Measurements from ENCODE around the gene CD99. TPM values are rescaled to one million over a fixed set of nuclear protein-coding genes. Genes with fewer than 3 reads are reported as not detected.

The CD99 gene
- total and polyA plus RNA-seq, 7 experiments from 2014 or later, result 112 to 293 (median 179) TPM

GRCh38 chrX:2650037-2650436 lies 41.1 kb upstream of the CD99 start:
- no peaks in the 10 kb centered on the region for H3K4me1 ChIP-seq (ENCODE audit: control insufficient read depth in 2 of 2, insufficient read depth in 2 of 2, low read length in 2 of 2)
- peaks cover 0 to 3% (median 0%) of the 10 kb centered on the region in 3 experiments for H3K36me3 ChIP-seq (ENCODE audit: control insufficient read depth in 2 of 3, insufficient read depth in 3 of 3, low read length in 3 of 3)
- CTCF ChIA-PET, result no interaction called here
- H3K4me3 Mint-ChIP-seq, result no peak overlapping the region
- peaks cover 0 to 2% (median 0%) of the 10 kb centered on the region in 11 donors for H3K9me3 Mint-ChIP-seq
- no peak for DNase-seq
- ATAC-seq, result no peak
- H3K27ac Mint-ChIP-seq, result no peak overlapping the region
- no peaks in the 10 kb centered on the region for H3K27me3 ChIP-seq (ENCODE audit: control insufficient read depth in 2 of 2, insufficient read depth in 2 of 2, low read length in 2 of 2)
- no peak overlapping the region for H3K4me3 ChIP-seq (ENCODE audit: low read length)
- H3K9me3 ChIP-seq (ENCODE audit: control insufficient read depth in 2 of 3, low read length in 3 of 3), result no peaks in the 10 kb centered on the region
- H3K27ac ChIP-seq (ENCODE audit: low read depth, low read length), result no peak overlapping the region
- POLR2A ChIA-PET, result no interaction called here
- peaks cover 7 to 56% (median 32%) of the 10 kb centered on the region in 5 donors for H3K36me3 Mint-ChIP-seq
- intact Hi-C loops (cut with micrococcal nuclease), result no loop called here
- H3K4me1 Mint-ChIP-seq, result peaks cover 0 to 14% (median 5%) of the 10 kb centered on the region in 7 donors
- H3K27me3 Mint-ChIP-seq, result no peaks in the 10 kb centered on the region

- intact Hi-C loops (cut with micrococcal nuclease), result no loop called here
- Mint-ChIP-seq H3K4me3 (no peak overlapping the region), H3K27me3 (no peaks in the 10 kb centered on the region), H3K27ac (no peak overlapping the region), H3K36me3 (peaks cover 7 to 55% (median 32%) of the 10 kb centered on the region in 5 donors), H3K4me1 (peaks cover 0 to 14% (median 5%) of the 10 kb centered on the region in 7 donors), H3K9me3 (peaks cover 0 to 2% (median 0%) of the 10 kb centered on the region in 11 donors)
- Histone ChIP-seq H3K9me3 (ENCODE audit: control insufficient read depth in 2 of 3, low read length in 3 of 3) (no peaks in the 10 kb centered on the region), H3K27me3 (ENCODE audit: control insufficient read depth in 2 of 2, insufficient read depth in 2 of 2, low read length in 2 of 2) (no peaks in the 10 kb centered on the region), H3K27ac (ENCODE audit: low read depth, low read length) (no peak overlapping the region), H3K4me3 (ENCODE audit: low read length) (no peak overlapping the region), H3K36me3 (ENCODE audit: control insufficient read depth in 2 of 3, insufficient read depth in 3 of 3, low read length in 3 of 3) (peaks cover 0 to 3% (median 0%) of the 10 kb centered on the region in 3 experiments), H3K4me1 (ENCODE audit: control insufficient read depth in 2 of 2, insufficient read depth in 2 of 2, low read length in 2 of 2) (no peaks in the 10 kb centered on the region)
- ChIA-PET CTCF (no interaction called here), POLR2A (no interaction called here)
- DNase-seq, result no peak
- no peak for ATAC-seq
Measured at GRCh38 chrX:2650865-2651264, 40.2 kb upstream of the CD99 start.

GRCh38 chrX:2652106-2652505 lies 39.0 kb upstream of the CD99 start:
- Mint-ChIP-seq H3K4me3 (no peak overlapping the region), H3K27me3 (no peaks in the 10 kb centered on the region), H3K36me3 (peaks cover 0 to 48% (median 25%) of the 10 kb centered on the region in 5 donors), H3K4me1 (peaks cover 0 to 8% (median 0%) of the 10 kb centered on the region in 7 donors), H3K27ac (no peak overlapping the region), H3K9me3 (peaks cover 0 to 2% (median 0%) of the 10 kb centered on the region in 11 donors)
- H3K4me3 ChIP-seq (ENCODE audit: low read length), result no peak overlapping the region
- H3K9me3 ChIP-seq (ENCODE audit: control insufficient read depth in 2 of 3, low read length in 3 of 3), result no peaks in the 10 kb centered on the region
- POLR2A ChIA-PET, result no interaction called here
- intact Hi-C loops (cut with micrococcal nuclease), result no loop called here
- no peaks in the 10 kb centered on the region for H3K4me1 ChIP-seq (ENCODE audit: control insufficient read depth in 2 of 2, insufficient read depth in 2 of 2, low read length in 2 of 2)
- H3K27ac ChIP-seq (ENCODE audit: low read depth, low read length), result no peak overlapping the region
- no peaks in the 10 kb centered on the region for H3K27me3 ChIP-seq (ENCODE audit: control insufficient read depth in 2 of 2, insufficient read depth in 2 of 2, low read length in 2 of 2)
- H3K36me3 ChIP-seq (ENCODE audit: control insufficient read depth in 2 of 3, insufficient read depth in 3 of 3, low read length in 3 of 3), result peaks cover 0 to 3% (median 0%) of the 10 kb centered on the region in 3 experiments
- DNase-seq (no peak), ATAC-seq (no peak)
- CTCF ChIA-PET, result no interaction called here

- ATAC-seq (no peak), DNase-seq (no peak)
- intact Hi-C loops (cut with micrococcal nuclease), result no loop called here
- H3K4me3 Mint-ChIP-seq, result no peak overlapping the region
- Histone ChIP-seq H3K4me1 (ENCODE audit: control insufficient read depth in 2 of 2, insufficient read depth in 2 of 2, low read length in 2 of 2) (no peaks in the 10 kb centered on the region), H3K27ac (ENCODE audit: low read depth, low read length) (no peak overlapping the region), H3K27me3 (ENCODE audit: control insufficient read depth in 2 of 2, insufficient read depth in 2 of 2, low read length in 2 of 2) (no peaks in the 10 kb centered on the region), H3K36me3 (ENCODE audit: control insufficient read depth in 2 of 3, insufficient read depth in 3 of 3, low read length in 3 of 3) (peaks cover 0 to 3% (median 0%) of the 10 kb centered on the region in 3 experiments), H3K4me3 (ENCODE audit: low read length) (no peak overlapping the region), H3K9me3 (ENCODE audit: control insufficient read depth in 2 of 3, low read length in 3 of 3) (no peaks in the 10 kb centered on the region)
- H3K27ac Mint-ChIP-seq, result no peak overlapping the region
- H3K27me3 Mint-ChIP-seq, result no peaks in the 10 kb centered on the region
- peaks cover 0 to 5% (median 0%) of the 10 kb centered on the region in 7 donors for H3K4me1 Mint-ChIP-seq
- H3K36me3 Mint-ChIP-seq, result peaks cover 0 to 38% (median 12%) of the 10 kb centered on the region in 5 donors
- POLR2A ChIA-PET, result no interaction called here
- H3K9me3 Mint-ChIP-seq, result peaks cover 0 to 2% (median 0%) of the 10 kb centered on the region in 11 donors
- CTCF ChIA-PET, result no interaction called here
Measured at GRCh38 chrX:2654436-2655340, 36.4 kb upstream of the CD99 start.

- H3K36me3 Mint-ChIP-seq, result peaks cover 0 to 25% (median 4%) of the 10 kb centered on the region in 5 donors
Measured at GRCh38 chrX:2656257-2656836, 34.7 kb upstream of the CD99 start.

GRCh38 chrX:2657532-2658113 lies 33.5 kb upstream of the CD99 start:
- ChIA-PET CTCF (no interaction called here), POLR2A (no interaction called here)
- H3K36me3 ChIP-seq (ENCODE audit: control insufficient read depth in 2 of 3, insufficient read depth in 3 of 3, low read length in 3 of 3), result no peaks in the 10 kb centered on the region
- ATAC-seq (no peak), DNase-seq (no peak)
- H3K4me1 ChIP-seq (ENCODE audit: control insufficient read depth in 2 of 2, insufficient read depth in 2 of 2, low read length in 2 of 2), result no peaks in the 10 kb centered on the region
- intact Hi-C loops (cut with micrococcal nuclease), result no loop called here
- no peaks in the 10 kb centered on the region for H3K9me3 ChIP-seq (ENCODE audit: control insufficient read depth in 2 of 3, low read length in 3 of 3)
- peaks cover 0 to under 1% (median 0%) of the 10 kb centered on the region in 11 donors for H3K9me3 Mint-ChIP-seq
- H3K4me3 Mint-ChIP-seq, result no peak overlapping the region
- no peaks in the 10 kb centered on the region for H3K27me3 ChIP-seq (ENCODE audit: control insufficient read depth in 2 of 2, insufficient read depth in 2 of 2, low read length in 2 of 2)
- peaks cover 0 to 25% (median 4%) of the 10 kb centered on the region in 5 donors for H3K36me3 Mint-ChIP-seq
- no peak overlapping the region for H3K27ac ChIP-seq (ENCODE audit: low read depth, low read length)
- peaks cover 0 to 5% (median 0%) of the 10 kb centered on the region in 7 donors for H3K4me1 Mint-ChIP-seq
- H3K27me3 Mint-ChIP-seq, result no peaks in the 10 kb centered on the region
- H3K4me3 ChIP-seq (ENCODE audit: low read length), result no peak overlapping the region
- no peak overlapping the region for H3K27ac Mint-ChIP-seq

More at GRCh38 chrX:2656257-2656836, 34.7 kb upstream of the CD99 start:
- H3K27me3 Mint-ChIP-seq, result no peaks in the 10 kb centered on the region
- H3K27me3 ChIP-seq (ENCODE audit: control insufficient read depth in 2 of 2, insufficient read depth in 2 of 2, low read length in 2 of 2), result no peaks in the 10 kb centered on the region
- H3K4me3 ChIP-seq (ENCODE audit: low read length), result no peak overlapping the region
- CTCF ChIA-PET, result no interaction called here
- H3K4me1 Mint-ChIP-seq, result peaks cover 0 to 5% (median 0%) of the 10 kb centered on the region in 7 donors
- H3K4me1 ChIP-seq (ENCODE audit: control insufficient read depth in 2 of 2, insufficient read depth in 2 of 2, low read length in 2 of 2), result no peaks in the 10 kb centered on the region
- ATAC-seq (no peak), DNase-seq (no peak)
- no peak overlapping the region for H3K27ac ChIP-seq (ENCODE audit: low read depth, low read length)
- H3K27ac Mint-ChIP-seq, result peak overlapping the region in 1 of 9 donors; percentile 12
- no peaks in the 10 kb centered on the region for H3K9me3 Mint-ChIP-seq
- H3K4me3 Mint-ChIP-seq, result no peak overlapping the region
- POLR2A ChIA-PET, result no interaction called here
- intact Hi-C loops (cut with micrococcal nuclease), result no loop called here
- H3K36me3 ChIP-seq (ENCODE audit: control insufficient read depth in 2 of 3, insufficient read depth in 3 of 3, low read length in 3 of 3), result no peaks in the 10 kb centered on the region
- H3K9me3 ChIP-seq (ENCODE audit: control insufficient read depth in 2 of 3, low read length in 3 of 3), result no peaks in the 10 kb centered on the region

Measured in naive thymus-derived CD4-positive, alpha-beta T cell (primary cell).